ENCODE measurements around the gene MAGI2.

MAGI2 gene

GRCh38 chr7:78760620-78761355, 692.7 kb downstream of the MAGI2 start:
- DNase-seq (ENCODE audit: low spot score in 2 of 2) = no peak
- Mint-ChIP-seq H3K27me3 (no peaks in the 10 kb centered on the region), H3K27ac (ENCODE audit: low read depth) (no peak overlapping the region), H3K4me3 (no peak overlapping the region), H3K36me3 (ENCODE audit: insufficient read depth) (no peaks in the 10 kb centered on the region), H3K9me3 (peaks cover 19% of the 10 kb centered on the region), H3K4me1 (no peaks in the 10 kb centered on the region)
- ATAC-seq (replicated peaks; ENCODE audit: extremely low read depth, poor library complexity, severe bottlenecking) = no peak

- Mint-ChIP-seq H3K4me3 (no peak overlapping the region), H3K4me1 (no peaks in the 10 kb centered on the region), H3K27me3 (no peaks in the 10 kb centered on the region), H3K9me3 (peaks cover 20% of the 10 kb centered on the region), H3K36me3 (ENCODE audit: insufficient read depth) (no peaks in the 10 kb centered on the region), H3K27ac (ENCODE audit: low read depth) (no peak overlapping the region)
- no peak for ATAC-seq (replicated peaks; ENCODE audit: extremely low read depth, poor library complexity, severe bottlenecking)
- DNase-seq (ENCODE audit: low spot score in 2 of 2) = no peak
Measured at GRCh38 chr7:78752554-78752953, 700.9 kb downstream of the MAGI2 start.

- Mint-ChIP-seq H3K9me3 (peaks cover 10% of the 10 kb centered on the region), H3K4me1 (no peaks in the 10 kb centered on the region), H3K36me3 (ENCODE audit: insufficient read depth) (no peaks in the 10 kb centered on the region), H3K4me3 (no peak overlapping the region), H3K27me3 (no peaks in the 10 kb centered on the region), H3K27ac (ENCODE audit: low read depth) (no peak overlapping the region)
- ATAC-seq (replicated peaks; ENCODE audit: extremely low read depth, poor library complexity, severe bottlenecking) (no peak), DNase-seq (ENCODE audit: low spot score in 2 of 2) (no peak)
Measured at GRCh38 chr7:78751253-78751652, 702.2 kb downstream of the MAGI2 start.

- no peak for ATAC-seq (replicated peaks; ENCODE audit: extremely low read depth, poor library complexity, severe bottlenecking)
Measured at GRCh38 chr7:78749052-78749746, 704.3 kb downstream of the MAGI2 start.

GRCh38 chr7:78747592-78747991, 705.9 kb downstream of the MAGI2 start:
- Mint-ChIP-seq H3K9me3 (peaks cover 10% of the 10 kb centered on the region), H3K4me1 (no peaks in the 10 kb centered on the region), H3K36me3 (ENCODE audit: insufficient read depth) (no peaks in the 10 kb centered on the region), H3K27ac (ENCODE audit: low read depth) (no peak overlapping the region), H3K27me3 (no peaks in the 10 kb centered on the region), H3K4me3 (no peak overlapping the region)
- ATAC-seq (replicated peaks; ENCODE audit: extremely low read depth, poor library complexity, severe bottlenecking) = no peak
- no peak for DNase-seq (ENCODE audit: low spot score in 2 of 2)

More at GRCh38 chr7:78749052-78749746, 704.3 kb downstream of the MAGI2 start:
- no peak for DNase-seq (ENCODE audit: low spot score in 2 of 2)
- H3K9me3 Mint-ChIP-seq = peaks cover 10% of the 10 kb centered on the region
- H3K27me3 Mint-ChIP-seq = no peaks in the 10 kb centered on the region
- H3K27ac Mint-ChIP-seq (ENCODE audit: low read depth) = no peak overlapping the region
- no peak overlapping the region for H3K4me3 Mint-ChIP-seq
- H3K4me1 Mint-ChIP-seq = no peaks in the 10 kb centered on the region
- no peaks in the 10 kb centered on the region for H3K36me3 Mint-ChIP-seq (ENCODE audit: insufficient read depth)

- DNase-seq (ENCODE audit: low spot score in 2 of 2) (no peak), ATAC-seq (replicated peaks; ENCODE audit: extremely low read depth, poor library complexity, severe bottlenecking) (no peak)
- H3K36me3 Mint-ChIP-seq (ENCODE audit: insufficient read depth) = no peaks in the 10 kb centered on the region
- no peaks in the 10 kb centered on the region for H3K4me1 Mint-ChIP-seq
- no peaks in the 10 kb centered on the region for H3K27me3 Mint-ChIP-seq
- peaks cover 10% of the 10 kb centered on the region for H3K9me3 Mint-ChIP-seq
- no peak overlapping the region for H3K4me3 Mint-ChIP-seq
- no peak overlapping the region for H3K27ac Mint-ChIP-seq (ENCODE audit: low read depth)
Measured at GRCh38 chr7:78746301-78746700, 707.2 kb downstream of the MAGI2 start.

- Mint-ChIP-seq H3K9me3 (peaks cover 6% of the 10 kb centered on the region), H3K27ac (ENCODE audit: low read depth) (no peak overlapping the region), H3K36me3 (ENCODE audit: insufficient read depth) (no peaks in the 10 kb centered on the region), H3K4me3 (no peak overlapping the region), H3K27me3 (no peaks in the 10 kb centered on the region), H3K4me1 (no peaks in the 10 kb centered on the region)
- DNase-seq (ENCODE audit: low spot score in 2 of 2) = no peak
- ATAC-seq (replicated peaks; ENCODE audit: extremely low read depth, poor library complexity, severe bottlenecking) = no peak
Measured at GRCh38 chr7:78742694-78743093, 710.8 kb downstream of the MAGI2 start.

GRCh38 chr7:78736548-78736947, 716.9 kb downstream of the MAGI2 start:
- Mint-ChIP-seq H3K27me3 (no peaks in the 10 kb centered on the region), H3K27ac (ENCODE audit: low read depth) (no peak overlapping the region), H3K4me1 (no peaks in the 10 kb centered on the region), H3K9me3 (peaks cover 6% of the 10 kb centered on the region), H3K4me3 (no peak overlapping the region), H3K36me3 (ENCODE audit: insufficient read depth) (no peaks in the 10 kb centered on the region)
- no peak for DNase-seq (ENCODE audit: low spot score in 2 of 2)
- no peak for ATAC-seq (replicated peaks; ENCODE audit: extremely low read depth, poor library complexity, severe bottlenecking)

- Mint-ChIP-seq H3K36me3 (ENCODE audit: insufficient read depth) (no peaks in the 10 kb centered on the region), H3K27me3 (no peaks in the 10 kb centered on the region), H3K9me3 (peaks cover 6% of the 10 kb centered on the region), H3K4me3 (no peak overlapping the region), H3K27ac (ENCODE audit: low read depth) (no peak overlapping the region), H3K4me1 (no peaks in the 10 kb centered on the region)
- DNase-seq (ENCODE audit: low spot score in 2 of 2) = no peak
- ATAC-seq (replicated peaks; ENCODE audit: extremely low read depth, poor library complexity, severe bottlenecking) = no peak
Measured at GRCh38 chr7:78734626-78735025, 718.8 kb downstream of the MAGI2 start.

- ATAC-seq (replicated peaks; ENCODE audit: extremely low read depth, poor library complexity, severe bottlenecking) (no peak), DNase-seq (ENCODE audit: low spot score in 2 of 2) (no peak)
- Mint-ChIP-seq H3K4me3 (no peak overlapping the region), H3K4me1 (no peaks in the 10 kb centered on the region), H3K36me3 (ENCODE audit: insufficient read depth) (no peaks in the 10 kb centered on the region), H3K27me3 (no peaks in the 10 kb centered on the region), H3K27ac (ENCODE audit: low read depth) (no peak overlapping the region), H3K9me3 (peaks cover 14% of the 10 kb centered on the region)
Measured at GRCh38 chr7:78720066-78720465, 733.4 kb downstream of the MAGI2 start.

- H3K36me3 Mint-ChIP-seq (ENCODE audit: insufficient read depth) = no peaks in the 10 kb centered on the region
Measured at GRCh38 chr7:78718212-78718611, 735.3 kb downstream of the MAGI2 start.

GRCh38 chr7:78716876-78717275, 736.6 kb downstream of the MAGI2 start:
- Mint-ChIP-seq H3K36me3 (ENCODE audit: insufficient read depth) (no peaks in the 10 kb centered on the region), H3K9me3 (peaks cover 11% of the 10 kb centered on the region), H3K27ac (ENCODE audit: low read depth) (no peak overlapping the region), H3K4me3 (no peak overlapping the region), H3K4me1 (no peaks in the 10 kb centered on the region), H3K27me3 (no peaks in the 10 kb centered on the region)
- DNase-seq (ENCODE audit: low spot score in 2 of 2) (no peak), ATAC-seq (replicated peaks; ENCODE audit: extremely low read depth, poor library complexity, severe bottlenecking) (no peak)

More at GRCh38 chr7:78718212-78718611, 735.3 kb downstream of the MAGI2 start:
- no peak for ATAC-seq (replicated peaks; ENCODE audit: extremely low read depth, poor library complexity, severe bottlenecking)
- H3K27me3 Mint-ChIP-seq = no peaks in the 10 kb centered on the region
- no peak for DNase-seq (ENCODE audit: low spot score in 2 of 2)
- H3K4me1 Mint-ChIP-seq = no peaks in the 10 kb centered on the region
- H3K4me3 Mint-ChIP-seq = no peak overlapping the region
- peaks cover 7% of the 10 kb centered on the region for H3K9me3 Mint-ChIP-seq
- no peak overlapping the region for H3K27ac Mint-ChIP-seq (ENCODE audit: low read depth)

GRCh38 chr7:78714356-78714755, 739.1 kb downstream of the MAGI2 start:
- Mint-ChIP-seq H3K36me3 (ENCODE audit: insufficient read depth) (no peaks in the 10 kb centered on the region), H3K4me1 (no peaks in the 10 kb centered on the region), H3K4me3 (no peak overlapping the region), H3K27ac (ENCODE audit: low read depth) (no peak overlapping the region), H3K9me3 (peaks cover 17% of the 10 kb centered on the region), H3K27me3 (no peaks in the 10 kb centered on the region)
- ATAC-seq (replicated peaks; ENCODE audit: extremely low read depth, poor library complexity, severe bottlenecking) = no peak
- no peak for DNase-seq (ENCODE audit: low spot score in 2 of 2)

Measured in central memory CD8-positive, alpha-beta T cell (primary cell).